BJ (cell line): ENCODE measurements around the gene ST3GAL6. TPM values are rescaled to one million over a fixed set of nuclear protein-coding genes. Genes with fewer than 3 reads are reported as not detected.

Experiments
- CTCF ChIA-PET: fragments of 350-600 bp; formaldehyde crosslinking; extraction: SDS; loops from one replicate; lab custom pipeline; 2021; ENCODE audit warnings: antibody characterized with exemption, inconsistent platforms; lab: Yijun Ruan, JAX
- POLR2A ChIA-PET: fragments of 300-600 bp; sonication (Branson Sonifier 250); formaldehyde crosslinking; extraction: SDS; loops from one replicate; lab custom pipeline; 2021; ENCODE audit warnings: antibody characterized with exemption; lab: Charles Lee
- DNase-seq: peaks from one replicate; pipeline ENCODE4 v3.0.0-alpha.2; 2011; ENCODE audit warnings: low read depth
- H3K27me3 ChIP-seq: 2 replicates; pipeline ENCODE4 v1.6.0; 2011; ENCODE audit warnings: low read length; ENCODE audit not compliant: control insufficient read depth, insufficient read depth
- H3K36me3 ChIP-seq: 2 replicates; pipeline ENCODE4 v1.5.1; 2011; ENCODE audit warnings: low read length; ENCODE audit not compliant: control insufficient read depth, insufficient read depth
- H3K4me3 ChIP-seq: 2 replicates; pipeline ENCODE4 v1.5.1; 2011; ENCODE audit warnings: low read depth, mild to moderate bottlenecking, control low read depth, low read length
- polyA plus RNA-seq: library from polyadenylated mRNA; depleted of rRNA; stranded (reverse); fragments of >200 nt; gene quantifications from 2 replicates; pipeline ENCODE4 v1.2.3, GENCODE V29; 2011
- TF ChIP-seq, protein P1 (sequence below): IDR thresholded peaks from 2 replicates; pipeline ENCODE4 v1.5.1; 2011; ENCODE audit warnings: low read depth, mild to moderate bottlenecking, control low read depth, inconsistent platforms, low read length, moderate library complexity; ENCODE audit not compliant: insufficient read depth

ST3GAL6 gene
- polyA plus RNA-seq, 1 experiment, result not detected

DNA sequence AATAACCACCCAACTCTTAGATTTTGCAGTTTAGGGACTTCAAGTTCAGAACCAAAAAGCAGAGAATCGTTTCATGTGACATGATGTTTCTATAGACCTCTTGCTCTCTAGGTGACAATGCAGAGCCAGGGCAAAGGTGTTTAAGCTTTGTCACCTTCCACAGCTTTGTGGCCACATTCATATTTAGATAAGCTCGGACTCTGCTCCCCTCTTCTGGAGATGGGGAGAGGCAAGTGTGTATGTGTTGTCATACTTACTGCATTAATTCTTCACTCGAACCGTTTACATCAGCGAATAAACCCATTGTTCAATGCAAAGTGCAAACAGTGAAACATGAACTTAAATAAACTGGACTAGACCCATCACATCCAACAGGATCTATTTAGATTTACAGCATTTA is 33.2 kb downstream of the ST3GAL6 start:
- TF ChIP-seq, protein P1, sequence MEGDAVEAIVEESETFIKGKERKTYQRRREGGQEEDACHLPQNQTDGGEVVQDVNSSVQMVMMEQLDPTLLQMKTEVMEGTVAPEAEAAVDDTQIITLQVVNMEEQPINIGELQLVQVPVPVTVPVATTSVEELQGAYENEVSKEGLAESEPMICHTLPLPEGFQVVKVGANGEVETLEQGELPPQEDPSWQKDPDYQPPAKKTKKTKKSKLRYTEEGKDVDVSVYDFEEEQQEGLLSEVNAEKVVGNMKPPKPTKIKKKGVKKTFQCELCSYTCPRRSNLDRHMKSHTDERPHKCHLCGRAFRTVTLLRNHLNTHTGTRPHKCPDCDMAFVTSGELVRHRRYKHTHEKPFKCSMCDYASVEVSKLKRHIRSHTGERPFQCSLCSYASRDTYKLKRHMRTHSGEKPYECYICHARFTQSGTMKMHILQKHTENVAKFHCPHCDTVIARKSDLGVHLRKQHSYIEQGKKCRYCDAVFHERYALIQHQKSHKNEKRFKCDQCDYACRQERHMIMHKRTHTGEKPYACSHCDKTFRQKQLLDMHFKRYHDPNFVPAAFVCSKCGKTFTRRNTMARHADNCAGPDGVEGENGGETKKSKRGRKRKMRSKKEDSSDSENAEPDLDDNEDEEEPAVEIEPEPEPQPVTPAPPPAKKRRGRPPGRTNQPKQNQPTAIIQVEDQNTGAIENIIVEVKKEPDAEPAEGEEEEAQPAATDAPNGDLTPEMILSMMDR, result no peak
- Histone ChIP-seq H3K36me3 (peaks cover 9% of the 10 kb centered on the region), H3K27me3 (no peaks in the 10 kb centered on the region), H3K4me3 (no peak overlapping the region)
- ChIA-PET POLR2A (no interaction called here), CTCF (interaction anchor here (0.7 to 1.4 kb wide), 2 partner anchors 192 to 1429 kb away, joined by 3 to 4 read pairs; no protein-coding TSS in a partner anchor)
- no peak for DNase-seq

DNA sequence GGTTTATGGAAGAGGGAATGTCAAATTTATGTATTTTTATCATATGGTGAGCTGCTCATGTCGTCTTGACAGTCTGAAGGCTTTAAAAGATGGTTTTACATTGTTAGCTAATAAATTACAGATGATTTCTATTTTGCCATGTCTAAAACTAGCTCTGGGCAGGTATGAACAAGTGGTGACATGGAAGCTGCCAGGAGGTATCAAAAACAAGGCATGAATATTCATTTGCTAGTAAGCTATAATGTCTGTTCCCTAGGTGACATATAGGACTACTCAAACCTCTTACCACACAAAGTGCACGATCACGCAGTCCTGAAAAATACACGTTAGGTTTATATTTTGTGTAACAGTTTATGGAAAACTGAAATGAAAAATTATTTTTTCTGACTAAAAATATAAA is 34.8 kb downstream of the ST3GAL6 start:
- TF ChIP-seq, protein P1, result no peak
- CTCF ChIA-PET, result interaction anchor here (0.8 to 1.7 kb wide), 3 partner anchors 16 to 196 kb away, joined by 3 to 5 read pairs (median 4); no protein-coding TSS in a partner anchor

DNA sequence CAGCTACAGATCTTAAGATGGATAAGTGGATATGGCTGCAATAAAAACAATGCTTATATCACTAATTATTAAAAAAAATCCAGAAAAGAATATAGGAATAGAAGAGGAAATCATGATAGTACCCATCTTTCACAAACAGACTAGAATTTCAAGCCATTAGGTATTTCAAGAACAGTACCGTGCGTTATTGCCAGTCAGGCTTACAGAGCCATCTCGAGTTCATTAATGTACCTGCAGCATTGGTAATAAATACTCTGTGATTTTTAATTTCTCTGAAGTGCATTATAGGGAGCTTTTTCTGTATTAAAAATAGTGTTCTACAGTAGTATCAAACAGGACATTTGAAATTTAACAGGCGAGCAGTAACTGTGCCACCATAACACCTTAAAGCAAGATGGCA is 35.7 kb downstream of the ST3GAL6 start:
- Histone ChIP-seq H3K4me3 (no peak overlapping the region), H3K27me3 (no peaks in the 10 kb centered on the region), H3K36me3 (peaks cover 9% of the 10 kb centered on the region)
- TF ChIP-seq, protein P1, result no peak
- ChIA-PET POLR2A (no interaction called here), CTCF (interaction anchor here (1.6 to 1.7 kb wide), 2 partner anchors 15 to 197 kb away, joined by 4 to 5 read pairs; no protein-coding TSS in a partner anchor)
- DNase-seq, result no peak

More for the DNA sequence above, 34.8 kb downstream of the ST3GAL6 start:
- POLR2A ChIA-PET, result no interaction called here
- Histone ChIP-seq H3K4me3 (no peak overlapping the region), H3K36me3 (peaks cover 9% of the 10 kb centered on the region), H3K27me3 (no peaks in the 10 kb centered on the region)
- DNase-seq, result no peak

DNA sequence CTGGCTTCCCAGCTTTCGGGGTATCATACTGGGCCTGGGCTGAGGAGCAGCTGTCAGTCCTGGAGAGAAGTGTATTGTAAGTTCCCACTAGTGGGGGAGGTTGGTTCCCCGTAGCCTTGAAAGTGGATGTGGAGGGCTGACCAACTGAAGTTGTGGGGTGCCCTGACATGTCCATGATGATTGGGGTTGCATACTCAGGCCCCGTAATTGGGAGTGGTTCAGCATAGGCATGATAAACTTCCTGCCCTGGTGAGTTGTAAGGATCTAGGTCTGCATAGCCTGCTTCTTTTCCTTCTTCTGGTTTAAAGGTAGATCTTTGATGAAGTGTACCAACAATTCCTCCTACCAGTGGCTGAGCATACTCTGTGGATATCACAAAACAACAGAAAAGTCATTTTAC is 36.3 kb downstream of the ST3GAL6 start:
- Histone ChIP-seq H3K36me3 (peaks cover 9% of the 10 kb centered on the region), H3K4me3 (no peak overlapping the region), H3K27me3 (no peaks in the 10 kb centered on the region)
- ChIA-PET POLR2A (no interaction called here), CTCF (no interaction called here)
- TF ChIP-seq, protein P1, result no peak
- no peak for DNase-seq

DNA sequence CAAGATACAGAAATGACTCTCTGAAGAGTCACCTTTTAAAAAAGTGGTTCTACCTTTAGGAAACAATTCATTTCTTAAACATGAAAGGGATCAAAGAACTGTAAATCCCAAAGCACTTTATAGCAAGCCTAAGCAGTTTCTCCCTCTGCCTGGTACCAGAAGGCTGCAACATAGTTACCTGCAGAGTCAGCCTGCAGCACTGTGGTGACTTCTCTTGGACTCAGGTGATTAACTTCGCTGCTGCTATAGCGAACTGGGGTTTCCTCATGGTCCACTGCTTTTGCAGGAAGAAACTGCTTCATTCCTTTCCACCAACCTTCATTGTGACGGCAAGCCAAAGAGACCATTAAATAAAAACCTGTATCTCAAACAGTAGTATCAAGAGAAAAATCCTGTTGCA is 37.3 kb downstream of the ST3GAL6 start:
- no peak overlapping the region for H3K4me3 ChIP-seq
- H3K27me3 ChIP-seq, result no peaks in the 10 kb centered on the region
- H3K36me3 ChIP-seq, result peaks cover 9% of the 10 kb centered on the region
- TF ChIP-seq, protein P1, result no peak
- POLR2A ChIA-PET, result no interaction called here
- CTCF ChIA-PET, result interaction anchor here (0.5 to 0.6 kb wide), 2 partner anchors 194 to 953 kb away, joined by 3 to 5 read pairs; no protein-coding TSS in a partner anchor
- no peak for DNase-seq
